Mucosa of descending colon (tissue), 3 donors: Measurements from ENCODE around the gene HK3. TPM values are rescaled to one million over a fixed set of nuclear protein-coding genes. Genes with fewer than 3 reads are reported as not detected.

Source experiments
- ATAC-seq: fragments of 200-7000 bp; cut with Tn5 transposase; one replicate; pipeline ENCODE4 v1.9.1; 2020; ENCODE audit warnings: mild to moderate bottlenecking, moderate library complexity
- DNase-seq, 3 donors: peaks; one replicate each; pipeline ENCODE4 v3.0.0-alpha.2; 2020
- H3K36me3 ChIP-seq: fragments of 200-600 bp; one replicate; pipeline ENCODE4 v1.8.0; 2021; ENCODE audit warnings: low read depth, mild to moderate bottlenecking
- H3K4me1 ChIP-seq: fragments of 200-600 bp; one replicate; pipeline ENCODE4 v1.8.0; 2021; ENCODE audit warnings: low read depth, mild to moderate bottlenecking
- H3K4me3 ChIP-seq: fragments of 200-600 bp; one replicate; pipeline ENCODE4 v1.8.0; 2021; ENCODE audit warnings: mild to moderate bottlenecking
- H3K9me3 ChIP-seq: fragments of 200-600 bp; one replicate; pipeline ENCODE4 v1.8.0; 2021; ENCODE audit warnings: mild to moderate bottlenecking
- CTCF ChIP-seq: fragments of 200-600 bp; IDR thresholded peaks from one replicate; pipeline ENCODE4 v1.8.0; 2022; ENCODE audit warnings: antibody characterized with exemption, mild to moderate bottlenecking
- intact Hi-C, 2 donors: fragments of 100-400 bp; cut with DNase I in 1 of 2; cut with micrococcal nuclease in 1 of 2; formaldehyde crosslinking; loops; one replicate each; pipeline versions ENCODE4 v1.11.0 to v1.11.1; 2022; cut with DNase I, micrococcal nuclease
- total RNA-seq, 3 donors: library from RNA; stranded (reverse); fragmentation: NEBNext Ultra II Directional in 2 of 3; extraction: Animal tissue kit (Norgen Biotek cat#: 25700) in 2 of 3; gene quantifications; one replicate each; pipeline versions ENCODE4 v1.2.1 to v1.2.4, GENCODE V29; 2021 to 2023
- donor health status: DM: no; HTN: no; CAD: no; lungs with moderate emphysema.
- donor health status: DM: no; HTN: no; CAD: no.
- donor health status: DM: no; HTN: yes; CAD: no.

The HK3 gene
- total RNA-seq, 3 donors from 2014 or later = 2.4 to 12.8 (median 7.7) TPM

GRCh38 chr5:176868126-176868525 is 31.0 kb downstream of the HK3 start:
- no peak overlapping the region for H3K4me3 ChIP-seq
- no peak for TF ChIP-seq CTCF
- no peak for ATAC-seq
- no peaks in the 10 kb centered on the region for H3K9me3 ChIP-seq
- intact Hi-C loops = no loop called here
- DNase-seq = no peak
- no peaks in the 10 kb centered on the region for H3K4me1 ChIP-seq
- no peaks in the 10 kb centered on the region for H3K36me3 ChIP-seq

- no peak for DNase-seq
- H3K4me1 ChIP-seq = no peaks in the 10 kb centered on the region
- H3K4me3 ChIP-seq = no peak overlapping the region
- ATAC-seq = no peak
- TF ChIP-seq CTCF = no peak
- no peaks in the 10 kb centered on the region for H3K9me3 ChIP-seq
- no peaks in the 10 kb centered on the region for H3K36me3 ChIP-seq
- intact Hi-C loops = no loop called here
These were observed 32.3 kb downstream of the HK3 start for GRCh38 chr5:176866707-176867310.

GRCh38 chr5:176865964-176866363 is 33.2 kb downstream of the HK3 start:
- no peaks in the 10 kb centered on the region for H3K9me3 ChIP-seq
- no peak for ATAC-seq

GRCh38 chr5:176864755-176865154 is 34.4 kb downstream of the HK3 start:
- no peak for TF ChIP-seq CTCF
- DNase-seq (no peak), ATAC-seq (no peak)

More at GRCh38 chr5:176865964-176866363, 33.2 kb downstream of the HK3 start:
- Histone ChIP-seq H3K4me1 (no peaks in the 10 kb centered on the region), H3K4me3 (no peak overlapping the region), H3K36me3 (no peaks in the 10 kb centered on the region)
- intact Hi-C loops = no loop called here
- no peak for DNase-seq
- no peak for TF ChIP-seq CTCF

GRCh38 chr5:176863765-176864098 is 35.4 kb downstream of the HK3 start:
- ATAC-seq (no peak), DNase-seq (no peak)
- no peaks in the 10 kb centered on the region for H3K9me3 ChIP-seq
- no peak for TF ChIP-seq CTCF
- intact Hi-C loops = no loop called here
- H3K36me3 ChIP-seq = no peaks in the 10 kb centered on the region
- H3K4me3 ChIP-seq = no peak overlapping the region
- H3K4me1 ChIP-seq = no peaks in the 10 kb centered on the region

More at GRCh38 chr5:176864755-176865154, 34.4 kb downstream of the HK3 start:
- H3K36me3 ChIP-seq = no peaks in the 10 kb centered on the region
- H3K4me3 ChIP-seq = no peak overlapping the region
- no peaks in the 10 kb centered on the region for H3K4me1 ChIP-seq
- intact Hi-C loops = no loop called here
- no peaks in the 10 kb centered on the region for H3K9me3 ChIP-seq
